Measurements from ENCODE around the gene AGPAT2.

DNA sequence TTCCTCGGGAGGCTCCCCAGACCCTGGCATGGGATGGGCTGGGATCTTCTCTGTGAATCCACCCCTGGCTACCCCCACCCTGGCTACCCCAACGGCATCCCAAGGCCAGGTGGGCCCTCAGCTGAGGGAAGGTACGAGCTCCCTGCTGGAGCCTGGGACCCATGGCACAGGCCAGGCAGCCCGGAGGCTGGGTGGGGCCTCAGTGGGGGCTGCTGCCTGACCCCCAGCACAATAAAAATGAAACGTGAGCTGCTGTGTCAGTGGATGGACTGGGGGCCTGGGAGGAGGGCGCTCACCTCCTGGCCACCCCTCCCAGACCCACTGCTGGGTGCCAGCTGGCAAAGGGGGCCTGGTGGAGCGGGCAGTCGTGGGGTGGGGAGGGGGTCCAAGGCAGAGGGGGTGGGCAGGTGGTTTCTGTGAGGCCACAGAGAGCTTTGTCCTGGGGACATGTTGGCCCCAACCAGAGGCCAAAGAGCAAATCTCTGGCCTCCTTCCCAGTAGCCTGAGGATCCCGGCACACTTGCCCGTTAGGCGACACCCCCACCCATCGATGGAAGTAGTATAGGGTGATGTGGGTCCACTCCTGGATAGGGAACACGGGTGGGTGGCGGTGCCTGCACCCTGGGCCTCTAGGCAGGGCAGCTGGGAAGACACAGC lies 14.7 kb downstream of the AGPAT2 start:
- TF ChIP-seq, protein P1, sequence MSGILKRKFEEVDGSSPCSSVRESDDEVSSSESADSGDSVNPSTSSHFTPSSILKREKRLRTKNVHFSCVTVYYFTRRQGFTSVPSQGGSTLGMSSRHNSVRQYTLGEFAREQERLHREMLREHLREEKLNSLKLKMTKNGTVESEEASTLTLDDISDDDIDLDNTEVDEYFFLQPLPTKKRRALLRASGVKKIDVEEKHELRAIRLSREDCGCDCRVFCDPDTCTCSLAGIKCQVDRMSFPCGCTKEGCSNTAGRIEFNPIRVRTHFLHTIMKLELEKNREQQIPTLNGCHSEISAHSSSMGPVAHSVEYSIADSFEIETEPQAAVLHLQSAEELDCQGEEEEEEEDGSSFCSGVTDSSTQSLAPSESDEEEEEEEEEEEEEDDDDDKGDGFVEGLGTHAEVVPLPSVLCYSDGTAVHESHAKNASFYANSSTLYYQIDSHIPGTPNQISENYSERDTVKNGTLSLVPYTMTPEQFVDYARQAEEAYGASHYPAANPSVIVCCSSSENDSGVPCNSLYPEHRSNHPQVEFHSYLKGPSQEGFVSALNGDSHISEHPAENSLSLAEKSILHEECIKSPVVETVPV (CRISPR knock-in tag; IDR thresholded peaks at IDR 0.05): no peak
- TF ChIP-seq, protein P2, sequence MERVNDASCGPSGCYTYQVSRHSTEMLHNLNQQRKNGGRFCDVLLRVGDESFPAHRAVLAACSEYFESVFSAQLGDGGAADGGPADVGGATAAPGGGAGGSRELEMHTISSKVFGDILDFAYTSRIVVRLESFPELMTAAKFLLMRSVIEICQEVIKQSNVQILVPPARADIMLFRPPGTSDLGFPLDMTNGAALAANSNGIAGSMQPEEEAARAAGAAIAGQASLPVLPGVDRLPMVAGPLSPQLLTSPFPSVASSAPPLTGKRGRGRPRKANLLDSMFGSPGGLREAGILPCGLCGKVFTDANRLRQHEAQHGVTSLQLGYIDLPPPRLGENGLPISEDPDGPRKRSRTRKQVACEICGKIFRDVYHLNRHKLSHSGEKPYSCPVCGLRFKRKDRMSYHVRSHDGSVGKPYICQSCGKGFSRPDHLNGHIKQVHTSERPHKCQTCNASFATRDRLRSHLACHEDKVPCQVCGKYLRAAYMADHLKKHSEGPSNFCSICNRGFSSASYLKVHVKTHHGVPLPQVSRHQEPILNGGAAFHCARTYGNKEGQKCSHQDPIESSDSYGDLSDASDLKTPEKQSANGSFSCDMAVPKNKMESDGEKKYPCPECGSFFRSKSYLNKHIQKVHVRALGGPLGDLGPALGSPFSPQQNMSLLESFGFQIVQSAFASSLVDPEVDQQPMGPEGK (CRISPR knock-in tag; IDR thresholded peaks at IDR 0.05; ENCODE audit: borderline replicate concordance): no peak
- TF ChIP-seq, protein P3, sequence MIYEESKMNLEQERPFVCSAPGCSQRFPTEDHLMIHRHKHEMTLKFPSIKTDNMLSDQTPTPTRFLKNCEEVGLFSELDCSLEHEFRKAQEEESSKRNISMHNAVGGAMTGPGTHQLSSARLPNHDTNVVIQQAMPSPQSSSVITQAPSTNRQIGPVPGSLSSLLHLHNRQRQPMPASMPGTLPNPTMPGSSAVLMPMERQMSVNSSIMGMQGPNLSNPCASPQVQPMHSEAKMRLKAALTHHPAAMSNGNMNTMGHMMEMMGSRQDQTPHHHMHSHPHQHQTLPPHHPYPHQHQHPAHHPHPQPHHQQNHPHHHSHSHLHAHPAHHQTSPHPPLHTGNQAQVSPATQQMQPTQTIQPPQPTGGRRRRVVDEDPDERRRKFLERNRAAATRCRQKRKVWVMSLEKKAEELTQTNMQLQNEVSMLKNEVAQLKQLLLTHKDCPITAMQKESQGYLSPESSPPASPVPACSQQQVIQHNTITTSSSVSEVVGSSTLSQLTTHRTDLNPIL (CRISPR knock-in tag; IDR thresholded peaks at IDR 0.05; ENCODE audit: low read depth): no peak
- TF ChIP-seq SNAI2 (CRISPR knock-in tag; IDR thresholded peaks at IDR 0.05) (no peak), TOX (CRISPR knock-in tag; IDR thresholded peaks at IDR 0.05; ENCODE audit: borderline replicate concordance) (no peak), ESRRG (CRISPR knock-in tag; IDR thresholded peaks at IDR 0.05) (no peak), ISL1 (CRISPR knock-in tag; IDR thresholded peaks at IDR 0.05) (no peak)
- TF ChIP-seq, protein P4, sequence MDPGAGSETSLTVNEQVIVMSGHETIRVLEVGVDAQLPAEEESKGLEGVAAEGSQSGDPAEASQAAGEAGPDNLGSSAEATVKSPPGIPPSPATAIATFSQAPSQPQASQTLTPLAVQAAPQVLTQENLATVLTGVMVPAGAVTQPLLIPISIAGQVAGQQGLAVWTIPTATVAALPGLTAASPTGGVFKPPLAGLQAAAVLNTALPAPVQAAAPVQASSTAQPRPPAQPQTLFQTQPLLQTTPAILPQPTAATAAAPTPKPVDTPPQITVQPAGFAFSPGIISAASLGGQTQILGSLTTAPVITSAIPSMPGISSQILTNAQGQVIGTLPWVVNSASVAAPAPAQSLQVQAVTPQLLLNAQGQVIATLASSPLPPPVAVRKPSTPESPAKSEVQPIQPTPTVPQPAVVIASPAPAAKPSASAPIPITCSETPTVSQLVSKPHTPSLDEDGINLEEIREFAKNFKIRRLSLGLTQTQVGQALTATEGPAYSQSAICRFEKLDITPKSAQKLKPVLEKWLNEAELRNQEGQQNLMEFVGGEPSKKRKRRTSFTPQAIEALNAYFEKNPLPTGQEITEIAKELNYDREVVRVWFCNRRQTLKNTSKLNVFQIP (CRISPR knock-in tag; IDR thresholded peaks at IDR 0.05; ENCODE audit: borderline replicate concordance, low read depth): no peak

Data from SK-N-SH treated with all-trans-retinoic acid at 6 μM for 48 hours (cell line).